Measurements from ENCODE around the gene GALNT6. TPM values are rescaled to one million over a fixed set of nuclear protein-coding genes. Genes with fewer than 3 reads are reported as not detected.

Gene GALNT6
- total and polyA plus RNA-seq, 4 experiments from 2014 or later = 1.7 to 9.2 (median 3.6) TPM

GRCh38 chr12:51373187-51373586 lies 18.0 kb downstream of the GALNT6 start:
- Histone ChIP-seq H3K9me3 (ENCODE audit: control insufficient read depth in 1 of 2, low read length in 2 of 2) (no peaks in the 10 kb centered on the region), H3K4me3 (ENCODE audit: low read length in 2 of 2) (no peak overlapping the region), H3K27ac (ENCODE audit: low read depth, low read length) (no peak overlapping the region), H3K36me3 (ENCODE audit: insufficient read depth, low read length) (peaks cover 5% of the 10 kb centered on the region), H3K27me3 (ENCODE audit: insufficient read depth, low read length) (no peaks in the 10 kb centered on the region), H3K4me1 (ENCODE audit: insufficient read depth, low read length) (peaks cover 23% of the 10 kb centered on the region)
- CTCF ChIA-PET (ENCODE audit: partially characterized antibody) = interaction anchor here (1.8 kb wide), 1 partner anchor 159 kb away, joined by 9 read pairs; no protein-coding TSS in a partner anchor
- Mint-ChIP-seq H3K4me1 (peaks cover 30 to 54% (median 47%) of the 10 kb centered on the region in 4 donors), H3K27me3 (no peaks in the 10 kb centered on the region), H3K9me3 (peaks cover 0 to 2% (median 0%) of the 10 kb centered on the region in 8 donors), H3K27ac (peak overlapping the region in 4 of 7 donors; percentile 8 to 60 (median 34)), H3K4me3 (no peak overlapping the region), H3K36me3 (peaks cover 26 to 32% of the 10 kb centered on the region in 2 donors)
- POLR2A ChIA-PET (ENCODE audit: partially characterized antibody) = interaction anchor here (1.2 to 1.9 kb wide), 3 partner anchors 13 to 23 kb away, joined by 3 to 7 read pairs (median 5); no protein-coding TSS in a partner anchor
- DNase-seq = no peak
- intact Hi-C loops (cut with micrococcal nuclease) = no loop called here

GRCh38 chr12:51372021-51372420 lies 19.2 kb downstream of the GALNT6 start:
- no peak overlapping the region for H3K27ac ChIP-seq (ENCODE audit: low read depth, low read length)
- Mint-ChIP-seq H3K36me3 (peaks cover 20 to 21% of the 10 kb centered on the region in 2 donors), H3K4me3 (no peak overlapping the region), H3K4me1 (peaks cover 36 to 60% (median 49%) of the 10 kb centered on the region in 4 donors), H3K27ac (peak overlapping the region in 5 of 7 donors; percentile 57 to 86 (median 67)), H3K9me3 (no peaks in the 10 kb centered on the region), H3K27me3 (no peaks in the 10 kb centered on the region)
- H3K36me3 ChIP-seq (ENCODE audit: insufficient read depth, low read length) = peaks cover 5% of the 10 kb centered on the region
- intact Hi-C loops (cut with micrococcal nuclease) = loop anchor here (1.0 kb wide), 1 partner anchor 160 kb away; no protein-coding TSS in a partner anchor
- no peaks in the 10 kb centered on the region for H3K27me3 ChIP-seq (ENCODE audit: insufficient read depth, low read length)
- CTCF ChIA-PET (ENCODE audit: partially characterized antibody) = interaction anchor here (1.3 to 1.9 kb wide), 3 partner anchors 9 to 160 kb away, joined by 3 to 9 read pairs (median 5); no protein-coding TSS in a partner anchor
- H3K4me1 ChIP-seq (ENCODE audit: insufficient read depth, low read length) = peaks cover 33% of the 10 kb centered on the region
- DNase-seq = no peak
- no peak overlapping the region for H3K4me3 ChIP-seq (ENCODE audit: low read length in 2 of 2)
- H3K9me3 ChIP-seq (ENCODE audit: control insufficient read depth in 1 of 2, low read length in 2 of 2) = no peaks in the 10 kb centered on the region
- POLR2A ChIA-PET (ENCODE audit: partially characterized antibody) = interaction anchor here (1.4 kb wide), 2 partner anchors 24 to 154 kb away, joined by 3 read pairs; partner anchors contain the start of gene POU6F1

- intact Hi-C loops (cut with micrococcal nuclease) = no loop called here
- no peak overlapping the region for H3K27ac ChIP-seq (ENCODE audit: low read depth, low read length)
- ChIA-PET POLR2A (ENCODE audit: partially characterized antibody) (interaction anchor here (1.4 kb wide), 2 partner anchors 25 to 153 kb away, joined by 3 read pairs; partner anchors contain the start of gene POU6F1), CTCF (ENCODE audit: partially characterized antibody) (interaction anchor here (1.3 to 1.9 kb wide), 3 partner anchors 10 to 161 kb away, joined by 3 to 9 read pairs (median 5); no protein-coding TSS in a partner anchor)
- DNase-seq = no peak
- Mint-ChIP-seq H3K4me3 (peak overlapping the region in 3 of 8 donors; percentile 46 to 62 (median 55)), H3K36me3 (peaks cover 16 to 20% of the 10 kb centered on the region in 2 donors), H3K27ac (peak overlapping the region; percentile 57 to 92 (median 85)), H3K4me1 (peaks cover 36 to 60% (median 49%) of the 10 kb centered on the region in 4 donors), H3K27me3 (no peaks in the 10 kb centered on the region), H3K9me3 (no peaks in the 10 kb centered on the region)
- H3K4me1 ChIP-seq (ENCODE audit: insufficient read depth, low read length) = peaks cover 33% of the 10 kb centered on the region
- H3K4me3 ChIP-seq (ENCODE audit: low read length in 2 of 2) = no peak overlapping the region
- no peaks in the 10 kb centered on the region for H3K9me3 ChIP-seq (ENCODE audit: control insufficient read depth in 1 of 2, low read length in 2 of 2)
- H3K36me3 ChIP-seq (ENCODE audit: insufficient read depth, low read length) = no peaks in the 10 kb centered on the region
- no peaks in the 10 kb centered on the region for H3K27me3 ChIP-seq (ENCODE audit: insufficient read depth, low read length)
Measured at GRCh38 chr12:51371295-51371953, 19.8 kb downstream of the GALNT6 start.

- Histone ChIP-seq H3K9me3 (ENCODE audit: control insufficient read depth in 1 of 2, low read length in 2 of 2) (no peaks in the 10 kb centered on the region), H3K36me3 (ENCODE audit: insufficient read depth, low read length) (no peaks in the 10 kb centered on the region), H3K4me3 (ENCODE audit: low read length in 2 of 2) (no peak overlapping the region), H3K27ac (ENCODE audit: low read depth, low read length) (no peak overlapping the region), H3K4me1 (ENCODE audit: insufficient read depth, low read length) (peaks cover 33% of the 10 kb centered on the region), H3K27me3 (ENCODE audit: insufficient read depth, low read length) (no peaks in the 10 kb centered on the region)
- ChIA-PET POLR2A (ENCODE audit: partially characterized antibody) (no interaction called here), CTCF (ENCODE audit: partially characterized antibody) (no interaction called here)
- intact Hi-C loops (cut with micrococcal nuclease) = no loop called here
- Mint-ChIP-seq H3K4me3 (no peak overlapping the region), H3K9me3 (no peaks in the 10 kb centered on the region), H3K4me1 (peaks cover 36 to 60% (median 49%) of the 10 kb centered on the region in 4 donors), H3K27ac (peak overlapping the region in 6 of 7 donors; percentile 64 to 98 (median 86)), H3K36me3 (peaks cover 16 to 20% of the 10 kb centered on the region in 2 donors), H3K27me3 (no peaks in the 10 kb centered on the region)
- no peak for DNase-seq
Measured at GRCh38 chr12:51370667-51371066, 20.5 kb downstream of the GALNT6 start.

- POLR2A ChIA-PET (ENCODE audit: partially characterized antibody) = interaction anchor here (0.7 to 3.5 kb wide), 19 partner anchors 8 to 451 kb away, joined by 3 to 33 read pairs (median 5); partner anchors contain the start of genes BIN2, CSRNP2, DAZAP2 and GALNT6
Measured at GRCh38 chr12:51369581-51369980, 21.6 kb downstream of the GALNT6 start.

GRCh38 chr12:51368640-51369517 lies 22.3 kb downstream of the GALNT6 start:
- peaks cover 4 to 14% of the 10 kb centered on the region in 2 donors for H3K36me3 Mint-ChIP-seq
- POLR2A ChIA-PET (ENCODE audit: partially characterized antibody) = interaction anchor here (0.7 to 3.5 kb wide), 22 partner anchors 9 to 517 kb away, joined by 3 to 33 read pairs (median 4); partner anchors contain the start of genes BIN2, CSRNP2, DAZAP2 and GALNT6
- H3K27me3 Mint-ChIP-seq = no peaks in the 10 kb centered on the region
- H3K27ac Mint-ChIP-seq = peak overlapping the region; percentile 96 to 99 (median 98)
- no peaks in the 10 kb centered on the region for H3K27me3 ChIP-seq (ENCODE audit: insufficient read depth, low read length)
- DNase-seq = peak; percentile 94 to 98 (median 96)
- no peaks in the 10 kb centered on the region for H3K9me3 ChIP-seq (ENCODE audit: control insufficient read depth in 1 of 2, low read length in 2 of 2)
- H3K4me1 ChIP-seq (ENCODE audit: insufficient read depth, low read length) = peaks cover 33% of the 10 kb centered on the region
- peak overlapping the region; percentile 54 for H3K27ac ChIP-seq (ENCODE audit: low read depth, low read length)
- intact Hi-C loops (cut with micrococcal nuclease) = loop anchor here (1.0 to 2.0 kb wide), 3 partner anchors 16 to 56 kb away; partner anchors contain the start of gene GALNT6
- peaks cover 32 to 51% (median 40%) of the 10 kb centered on the region in 4 donors for H3K4me1 Mint-ChIP-seq
- CTCF ChIA-PET (ENCODE audit: partially characterized antibody) = interaction anchor here (0.9 to 3.4 kb wide), 9 partner anchors 14 to 278 kb away, joined by 3 to 21 read pairs (median 5); partner anchors contain the start of gene GALNT6
- H3K36me3 ChIP-seq (ENCODE audit: insufficient read depth, low read length) = no peaks in the 10 kb centered on the region
- no peaks in the 10 kb centered on the region for H3K9me3 Mint-ChIP-seq
- H3K4me3 Mint-ChIP-seq = peak overlapping the region; percentile 63 to 92 (median 81)
- H3K4me3 ChIP-seq (ENCODE audit: low read length in 2 of 2) = peak overlapping the region; percentile 45 to 55

More at GRCh38 chr12:51369581-51369980, 21.6 kb downstream of the GALNT6 start:
- no peaks in the 10 kb centered on the region for H3K9me3 ChIP-seq (ENCODE audit: control insufficient read depth in 1 of 2, low read length in 2 of 2)
- H3K27ac ChIP-seq (ENCODE audit: low read depth, low read length) = peak overlapping the region; percentile 54
- Mint-ChIP-seq H3K36me3 (peaks cover 9 to 14% of the 10 kb centered on the region in 2 donors), H3K27me3 (no peaks in the 10 kb centered on the region), H3K4me3 (peak overlapping the region; percentile 63 to 92 (median 81)), H3K27ac (peak overlapping the region; percentile 96 to 99 (median 98)), H3K9me3 (no peaks in the 10 kb centered on the region), H3K4me1 (peaks cover 32 to 53% (median 43%) of the 10 kb centered on the region in 4 donors)
- H3K4me1 ChIP-seq (ENCODE audit: insufficient read depth, low read length) = peaks cover 33% of the 10 kb centered on the region
- H3K27me3 ChIP-seq (ENCODE audit: insufficient read depth, low read length) = no peaks in the 10 kb centered on the region
- CTCF ChIA-PET (ENCODE audit: partially characterized antibody) = interaction anchor here (1.0 to 3.4 kb wide), 8 partner anchors 13 to 59 kb away, joined by 3 to 21 read pairs (median 6); partner anchors contain the start of gene GALNT6
- H3K4me3 ChIP-seq (ENCODE audit: low read length in 2 of 2) = peak overlapping the region; percentile 45 to 55
- intact Hi-C loops (cut with micrococcal nuclease) = loop anchor here (1.0 to 2.0 kb wide), 2 partner anchors 17 to 22 kb away; partner anchors contain the start of gene GALNT6
- no peaks in the 10 kb centered on the region for H3K36me3 ChIP-seq (ENCODE audit: insufficient read depth, low read length)
- peak in 1 of 5 donors; percentile 51 for DNase-seq
